Fibroblast of pulmonary artery (primary cell): ENCODE data around the gene HEMGN.
"Not testable (repeated sequence)": the region's sequence is repeated elsewhere in the genome, so short reads cannot be mapped to it uniquely, and the experiment has no call there.

Experiments used
- DNase-seq: peaks from one replicate; pipeline ENCODE4 v3.0.0-alpha.2; 2010; ENCODE audit warnings: low read depth
- H3K4me3 ChIP-seq: replicated peaks from 2 replicates; pipeline ENCODE4 v1.5.1; 2011; ENCODE audit warnings: low read depth, mild to moderate bottlenecking, control low read depth, low read length, moderate library complexity
- CTCF ChIP-seq: IDR thresholded peaks from 2 replicates; pipeline ENCODE4 v1.5.1; 2011; ENCODE audit warnings: mild to moderate bottlenecking, control low read depth, low read length, inconsistent platforms; ENCODE audit errors: missing control alignments

The HEMGN gene

GRCh38 chr9:97981846-97982682, 44.1 kb upstream of the HEMGN start:
- DNase-seq = no peak
- H3K4me3 ChIP-seq = peak overlapping the region; percentile 85
- no peak for TF ChIP-seq CTCF

- DNase-seq = no peak
- no peak for TF ChIP-seq CTCF
- no peak overlapping the region for H3K4me3 ChIP-seq
Measured at GRCh38 chr9:97980918-97981845, 43.2 kb upstream of the HEMGN start.

GRCh38 chr9:97980479-97980803, 42.5 kb upstream of the HEMGN start:
- H3K4me3 ChIP-seq = no peak overlapping the region
- no peak for TF ChIP-seq CTCF
- no peak for DNase-seq

- DNase-seq = no peak
- H3K4me3 ChIP-seq = no peak overlapping the region
- TF ChIP-seq CTCF = no peak
Measured at GRCh38 chr9:97979788-97980478, 42.0 kb upstream of the HEMGN start.

GRCh38 chr9:97978371-97979130, 40.6 kb upstream of the HEMGN start:
- DNase-seq = no peak
- no peak for TF ChIP-seq CTCF
- H3K4me3 ChIP-seq = no peak overlapping the region

GRCh38 chr9:97976633-97977032, 38.7 kb upstream of the HEMGN start:
- not testable (repeated sequence) for DNase-seq, H3K4me3 ChIP-seq
